DMS153 treated with DMSO at 0.1 percent for 48 hours (cell line): Measurements from ENCODE around the gene TMEM72.

ENCODE experiments used
- DNase-seq: peaks from one replicate; lab custom pipeline; 2025; ENCODE audit not compliant: unreplicated experiment; lab: John Stamatoyannopoulos, UW

The TMEM72 gene

DNA sequence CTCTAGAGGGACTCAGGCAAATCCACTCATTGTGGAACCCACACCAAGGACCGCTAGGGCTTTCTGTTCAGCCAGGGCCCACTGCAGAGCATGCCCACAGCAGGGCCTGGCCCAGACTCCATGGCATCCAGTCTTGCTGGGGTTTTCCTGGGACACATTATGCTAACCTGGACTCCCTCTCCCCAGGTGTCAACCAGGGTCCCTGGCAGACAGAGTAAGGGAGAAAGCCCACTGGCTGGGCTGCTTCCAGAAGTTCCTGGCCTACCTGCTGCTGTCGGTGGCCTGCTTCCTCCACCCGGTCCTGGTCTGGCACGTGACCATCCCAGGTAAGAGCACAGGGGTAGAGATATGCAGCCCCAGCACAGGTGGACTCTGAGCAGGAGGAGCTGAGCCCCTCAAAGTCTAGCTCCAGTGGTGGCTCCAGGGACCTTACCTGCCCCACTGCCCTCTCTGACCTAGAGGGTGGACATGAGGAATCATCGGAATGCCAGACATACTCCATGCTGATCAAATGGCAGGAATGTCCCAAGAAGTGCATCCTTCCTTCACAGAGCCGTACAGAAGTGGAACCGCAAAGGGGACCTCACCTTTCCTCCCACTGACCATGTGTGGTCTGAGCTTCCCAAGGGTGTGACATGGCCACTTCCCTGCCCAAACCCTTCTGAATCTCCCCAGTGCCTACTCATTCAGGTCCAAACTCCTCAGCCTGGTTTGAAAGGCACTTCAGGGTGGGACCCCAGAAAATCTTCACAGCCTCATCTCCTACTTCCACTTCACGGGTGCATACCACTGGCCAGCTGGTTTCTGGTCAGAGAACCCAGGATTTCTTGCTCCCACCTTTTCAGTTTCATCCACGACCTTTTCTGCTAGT lies 22.5 kb downstream of the TMEM72 start:
- DNase-seq, result no peak

DNA sequence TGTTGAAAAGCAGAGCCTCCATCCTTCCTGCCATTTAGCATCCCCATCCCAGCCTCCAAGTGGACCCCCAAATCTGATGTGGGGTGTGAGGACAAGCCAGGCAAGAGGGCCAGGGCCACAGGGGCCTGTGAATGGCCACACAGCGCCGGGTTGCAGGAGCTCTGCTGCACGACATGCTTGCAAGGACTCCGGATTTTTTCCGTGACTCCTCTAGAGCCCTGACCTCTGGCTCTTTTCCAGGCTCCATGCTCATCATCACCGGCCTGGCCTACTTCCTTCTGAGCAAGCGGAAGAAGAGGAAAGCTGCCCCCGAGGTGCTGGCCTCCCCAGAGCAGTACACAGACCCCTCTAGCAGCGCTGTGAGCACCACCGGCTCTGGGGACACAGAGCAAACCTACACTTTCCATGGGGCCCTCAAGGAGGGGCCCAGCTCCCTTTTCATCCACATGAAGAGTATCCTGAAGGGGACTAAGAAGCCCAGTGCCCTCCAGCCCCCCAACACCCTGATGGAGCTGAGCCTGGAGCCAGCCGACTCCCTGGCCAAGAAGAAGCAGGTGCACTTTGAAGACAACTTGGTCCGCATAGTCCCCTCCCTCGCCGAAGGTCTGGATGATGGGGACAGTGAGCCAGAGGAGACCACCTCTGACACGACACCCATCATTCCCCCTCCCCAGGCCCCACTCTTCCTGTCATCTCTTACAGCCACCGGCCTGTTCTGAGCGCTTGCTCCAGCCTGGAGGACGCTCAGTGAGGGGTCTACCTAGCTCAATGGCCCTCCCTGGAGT lies 23.5 kb downstream of the TMEM72 start:
- DNase-seq, result no peak

DNA sequence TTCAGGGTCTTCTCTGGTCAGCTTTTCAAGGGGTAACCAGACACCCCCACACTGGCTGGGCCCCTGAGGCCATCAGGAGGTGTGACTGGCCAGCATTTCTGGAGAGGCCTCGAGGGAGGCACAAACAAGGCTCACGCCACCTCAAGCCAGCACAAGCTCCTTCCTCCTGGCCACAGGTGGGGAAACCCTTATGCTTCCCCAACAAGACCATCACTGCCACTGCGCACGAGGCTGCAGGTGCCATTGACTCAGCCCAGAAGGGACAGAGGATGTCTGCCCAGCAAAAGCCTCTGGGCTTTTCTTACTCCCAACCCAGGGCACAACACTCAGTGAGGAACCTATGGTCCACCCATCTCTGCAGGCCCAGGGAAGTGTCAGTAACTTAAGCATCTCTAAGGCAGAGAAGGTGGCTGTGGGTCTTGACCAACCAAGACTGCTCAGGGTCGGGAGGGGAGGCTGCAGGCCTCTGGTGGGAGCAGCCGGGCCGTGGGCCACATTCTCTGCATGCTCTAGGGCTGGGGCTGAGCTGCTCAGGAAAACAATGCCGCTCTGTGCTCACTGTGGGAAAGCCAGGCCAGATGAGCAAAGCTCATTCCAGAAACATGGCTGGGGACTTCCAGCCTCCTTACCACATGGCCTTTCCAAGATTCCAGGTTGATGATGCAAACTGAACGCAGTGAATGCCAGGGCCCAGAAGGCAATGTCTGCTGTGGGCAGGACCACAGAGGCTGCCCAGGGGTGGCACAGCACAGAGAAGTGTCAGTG lies 24.2 kb downstream of the TMEM72 start:
- no peak for DNase-seq

DNA sequence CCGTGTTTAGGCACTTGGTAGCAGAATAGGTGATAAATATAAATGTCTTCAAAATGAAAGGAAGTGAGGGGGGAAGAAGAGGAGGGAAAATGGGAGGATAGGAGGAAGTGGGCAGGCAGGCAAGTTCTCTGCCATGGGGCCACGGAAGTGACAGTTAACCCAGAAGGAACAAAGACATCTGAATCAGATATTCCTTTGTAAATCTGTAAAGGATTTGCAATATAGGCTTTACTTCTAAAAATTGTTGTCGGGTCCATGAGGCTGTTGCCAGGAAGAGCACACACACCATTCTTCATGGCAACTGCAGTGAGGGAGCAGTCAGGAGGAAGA lies 24.8 kb downstream of the TMEM72 start:
- no peak for DNase-seq

DNA sequence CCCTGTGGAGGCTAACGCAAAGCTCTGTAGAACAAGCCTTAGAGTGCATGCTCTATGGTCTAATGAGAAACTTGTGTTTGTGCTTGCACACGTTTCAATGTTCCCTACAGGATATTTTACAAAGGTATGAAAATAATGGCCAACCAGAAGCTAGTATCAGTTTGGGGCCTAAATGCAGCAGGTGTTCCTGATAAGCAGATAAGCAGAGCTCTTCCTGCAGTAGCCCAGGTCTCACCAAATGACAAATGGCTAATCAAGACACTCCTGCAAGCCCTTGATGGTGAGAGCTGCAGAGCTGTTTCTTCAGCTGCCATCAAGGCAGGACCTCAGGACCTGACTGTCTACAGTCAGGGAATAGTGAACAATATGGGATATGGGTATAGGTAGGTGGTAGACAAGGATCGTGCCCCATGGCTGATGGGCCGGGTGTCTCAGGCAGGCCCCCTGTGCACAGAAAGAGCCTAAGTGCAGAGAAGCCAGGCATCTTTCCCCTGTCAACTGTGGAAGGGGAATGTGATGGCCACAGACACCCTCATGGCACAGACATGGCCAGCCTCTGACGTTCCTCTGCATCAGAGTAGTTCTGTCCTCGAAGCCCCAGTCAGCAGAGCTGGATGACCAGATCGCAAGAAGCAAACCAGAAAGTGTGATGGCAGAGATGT lies 25.3 kb downstream of the TMEM72 start:
- no peak for DNase-seq

DNA sequence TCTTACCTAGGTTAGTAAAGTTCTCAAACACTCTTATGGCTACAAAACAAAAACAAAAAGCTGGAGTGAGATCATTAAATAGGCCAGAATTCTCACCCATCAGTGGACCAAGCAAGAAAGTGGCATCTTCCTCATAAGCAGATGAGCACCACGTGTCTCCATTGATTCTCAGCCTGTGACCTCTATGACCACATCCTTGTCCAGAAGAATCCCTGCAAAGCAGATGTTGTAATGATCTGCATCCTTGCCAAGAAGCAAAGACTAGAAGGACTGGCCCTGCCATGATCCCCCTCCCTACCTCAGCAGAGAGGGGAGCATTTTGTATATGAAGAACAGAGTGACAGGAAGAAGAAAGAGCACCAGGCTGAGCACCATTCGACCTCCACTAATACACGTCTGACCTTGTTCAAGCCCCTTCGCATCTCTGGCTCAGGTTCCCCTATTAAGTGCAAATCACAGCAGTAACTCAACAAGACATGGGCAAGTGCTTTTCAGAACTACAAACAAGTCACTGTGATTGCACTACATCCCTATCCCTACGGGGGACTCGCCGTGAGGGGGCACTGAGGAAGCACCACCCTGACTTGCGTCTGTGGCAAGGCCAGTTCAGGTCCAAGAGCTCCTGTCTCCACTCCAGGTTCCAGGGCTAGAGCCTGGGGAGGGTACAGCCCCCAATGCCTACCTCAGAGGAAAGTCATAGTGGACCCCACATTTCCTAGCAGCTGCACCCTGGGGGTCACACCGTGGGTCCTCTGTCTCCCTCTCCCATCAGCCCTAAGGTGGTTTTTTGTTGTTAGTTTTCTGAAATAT lies 26.3 kb downstream of the TMEM72 start:
- DNase-seq, result no peak

DNA sequence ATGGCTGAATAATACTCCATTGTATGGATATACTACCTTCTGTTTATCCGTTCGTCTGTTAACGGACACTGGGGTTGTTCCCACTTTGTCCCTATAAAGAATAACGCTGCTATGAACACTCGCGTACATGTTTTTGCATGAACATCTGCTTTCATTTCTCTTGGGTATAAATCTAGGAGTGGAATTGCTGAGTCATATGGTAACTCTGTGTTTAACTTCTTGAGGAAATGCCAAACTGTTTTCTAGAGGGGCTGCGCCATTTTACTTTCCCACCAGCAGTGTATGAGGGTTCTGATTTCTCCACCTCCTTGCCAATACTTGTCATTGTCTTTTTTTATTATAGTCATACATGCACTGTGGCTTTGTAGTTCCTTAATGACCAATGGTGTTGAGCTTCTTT lies 27.8 kb downstream of the TMEM72 start:
- DNase-seq, result no peak

DNA sequence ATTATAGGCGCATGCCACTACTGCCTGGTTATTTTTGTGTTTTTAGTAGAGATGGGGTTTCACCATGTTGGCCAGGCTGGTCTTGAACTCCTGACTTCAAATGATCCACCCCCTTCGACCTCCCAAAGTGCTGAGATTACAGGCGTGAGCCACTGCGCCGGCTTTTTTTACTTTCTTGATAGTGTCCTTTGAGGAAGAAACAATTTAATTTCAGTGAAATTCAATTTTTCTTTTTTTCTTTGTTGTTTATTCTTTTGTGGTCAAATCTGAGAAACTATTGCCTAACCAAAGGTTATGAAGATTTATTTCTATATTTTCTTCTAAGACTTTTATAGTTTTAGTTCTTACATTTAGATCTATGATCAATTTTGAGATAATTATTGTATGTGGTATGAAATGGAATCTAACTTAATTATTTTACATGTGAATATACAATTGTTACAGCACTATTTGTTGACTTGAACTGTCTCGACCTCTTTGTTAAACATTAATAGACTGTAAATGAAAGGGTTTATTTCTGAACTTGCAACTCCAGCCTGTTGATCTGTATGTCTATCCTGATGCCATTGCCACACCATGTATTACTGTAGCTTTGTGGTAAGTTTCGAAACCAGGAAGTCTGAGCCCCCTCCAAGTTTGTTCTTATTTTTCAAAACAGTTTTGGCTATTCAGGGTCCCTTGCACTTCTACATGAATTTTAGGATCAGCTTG lies 28.7 kb downstream of the TMEM72 start:
- DNase-seq, result no peak

DNA sequence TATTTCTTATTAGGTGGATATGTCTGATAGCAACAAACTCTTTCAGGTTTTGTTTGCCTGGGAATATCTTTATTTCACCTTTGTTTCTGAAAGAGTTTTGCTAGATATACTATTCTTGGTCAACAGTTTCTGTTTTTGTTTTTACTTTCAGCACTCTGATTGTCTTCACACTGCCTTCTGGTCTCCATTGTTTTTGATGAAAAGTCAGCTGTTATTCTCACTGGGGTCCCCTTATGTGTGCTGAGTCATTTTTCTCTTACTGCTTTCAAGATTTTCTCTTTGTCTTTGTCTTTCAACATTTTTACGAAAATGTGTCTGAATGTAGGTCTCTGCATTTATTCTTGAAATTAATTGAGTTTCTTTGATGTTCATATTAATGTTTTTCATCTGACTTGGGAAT lies 33.2 kb downstream of the TMEM72 start:
- no peak for DNase-seq

DNA sequence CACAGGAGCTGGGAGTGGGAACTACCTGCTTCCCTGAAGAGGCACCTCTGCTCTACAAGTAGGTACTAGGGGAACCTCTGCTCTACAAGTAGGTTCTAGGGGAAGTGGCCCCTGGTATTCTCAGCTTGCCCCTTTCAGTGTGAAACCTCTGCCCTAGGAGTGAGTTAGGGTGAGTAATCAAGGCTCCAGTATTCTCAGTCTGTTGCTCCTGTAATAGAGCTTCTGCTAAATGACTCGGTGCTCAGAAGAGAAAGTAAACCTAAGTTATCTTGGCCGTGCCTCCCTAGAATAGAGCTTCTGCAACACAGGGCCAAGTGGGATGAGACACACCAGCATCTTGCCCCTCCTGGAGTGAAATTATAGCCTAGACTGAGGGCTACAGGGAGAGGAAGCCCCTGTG lies 35.1 kb downstream of the TMEM72 start:
- DNase-seq, result no peak

DNA sequence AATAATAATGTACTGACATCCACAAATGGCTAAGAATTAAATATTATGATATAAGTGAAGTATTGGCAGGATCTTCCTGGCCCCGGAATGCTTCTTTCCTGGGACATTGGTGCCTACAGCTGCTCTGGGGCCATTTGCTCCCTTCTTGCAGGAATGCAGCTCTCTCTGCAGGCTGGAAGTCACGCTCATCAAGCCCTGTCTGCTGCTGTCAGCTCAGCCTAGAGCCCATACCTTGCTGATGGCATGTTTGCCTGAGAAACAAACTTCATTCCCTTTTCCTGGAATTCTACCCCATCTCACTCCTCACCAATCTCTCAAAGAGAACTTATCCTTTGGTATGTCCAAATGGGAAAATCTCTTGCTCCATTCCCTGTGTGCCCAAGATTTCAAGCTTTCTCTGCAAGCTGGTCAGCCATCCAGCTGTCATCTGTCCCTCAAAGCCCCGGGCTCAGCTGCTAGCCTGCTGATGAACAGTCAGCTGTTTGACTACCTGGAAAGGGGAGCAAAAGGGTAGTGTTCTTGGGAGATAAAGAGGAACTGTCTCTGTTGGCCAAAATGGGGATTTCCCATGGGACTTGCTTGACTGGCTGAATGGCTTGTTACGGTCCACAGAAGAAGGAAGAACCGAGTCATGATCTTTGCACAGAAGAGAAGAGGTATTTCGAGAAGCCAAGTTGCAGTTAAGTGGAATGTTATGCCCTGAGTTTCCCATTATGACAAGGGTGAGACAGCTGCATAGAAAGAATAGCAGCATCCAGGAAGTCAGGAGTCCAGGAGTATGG lies 36.4 kb downstream of the TMEM72 start:
- no peak for DNase-seq

DNA sequence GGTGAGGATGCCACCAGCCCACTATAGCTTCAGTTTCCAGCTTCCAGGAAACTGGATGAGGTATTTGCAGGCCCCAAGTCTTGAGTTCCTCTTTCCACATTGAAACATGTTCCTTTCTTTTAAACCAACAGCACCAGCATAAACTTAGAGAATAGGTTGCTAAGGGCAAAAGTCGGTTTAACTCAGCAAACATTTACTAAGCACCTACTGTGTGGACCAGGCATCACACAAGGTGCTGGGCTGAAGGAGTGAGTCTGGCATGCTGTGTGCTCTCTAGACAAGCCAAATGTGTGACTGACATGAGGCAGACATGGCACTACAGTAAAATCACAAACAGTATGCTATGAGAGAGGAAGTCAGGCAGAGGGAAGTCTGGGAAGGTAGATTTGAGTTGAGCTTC lies 37.5 kb downstream of the TMEM72 start:
- no peak for DNase-seq

DNA sequence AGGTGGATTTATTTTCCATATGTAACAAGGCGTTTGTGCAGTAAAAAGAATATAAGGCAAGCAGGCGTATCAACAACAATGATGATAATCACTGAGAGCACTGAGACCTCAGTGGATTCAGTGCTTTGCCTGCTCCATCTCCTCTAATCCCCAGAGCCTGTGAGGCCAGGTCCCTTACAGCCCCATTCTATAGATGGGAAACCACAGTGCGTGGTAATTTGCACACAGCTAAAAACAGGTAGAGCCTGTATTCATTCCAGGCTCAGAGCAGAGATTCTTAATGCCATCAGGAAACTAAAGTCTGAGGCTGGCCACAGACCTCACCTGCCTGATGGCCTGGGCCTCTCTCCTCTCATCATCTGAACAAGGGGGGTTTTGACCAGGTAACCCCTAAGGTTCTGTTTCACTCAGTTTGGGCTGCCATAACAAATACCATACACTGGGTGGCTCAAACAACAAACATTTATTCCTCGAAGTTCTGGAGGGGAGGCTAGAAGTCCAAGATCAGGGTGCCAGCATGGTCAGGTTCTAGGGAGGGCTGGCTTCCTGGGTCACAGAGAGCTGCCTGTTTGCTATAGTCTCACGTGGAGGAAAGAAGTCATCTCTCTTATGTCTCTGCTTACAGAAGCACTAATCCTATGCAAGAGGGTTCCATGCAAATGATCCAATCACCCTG lies 38.1 kb downstream of the TMEM72 start:
- DNase-seq, result no peak

DNA sequence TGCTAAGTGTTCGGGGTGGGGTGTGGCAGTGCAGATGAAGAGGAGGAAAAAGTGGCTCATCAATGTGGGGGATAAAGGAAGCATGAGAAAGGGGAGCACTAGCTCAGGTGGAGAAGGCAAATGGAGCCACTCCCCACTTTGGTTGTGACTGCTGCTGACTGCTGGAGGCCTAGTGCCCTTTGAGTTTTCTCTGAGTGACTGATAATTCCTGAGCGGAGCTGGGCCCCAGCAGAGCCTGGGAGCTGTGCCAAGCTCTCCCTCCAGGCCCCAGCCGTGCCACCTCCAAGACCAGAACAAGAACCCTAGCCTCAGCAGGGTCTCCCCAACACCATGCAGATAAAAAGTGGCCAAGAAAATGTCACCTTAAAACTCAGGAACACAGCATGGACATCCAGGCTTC lies 38.8 kb downstream of the TMEM72 start:
- no peak for DNase-seq

DNA sequence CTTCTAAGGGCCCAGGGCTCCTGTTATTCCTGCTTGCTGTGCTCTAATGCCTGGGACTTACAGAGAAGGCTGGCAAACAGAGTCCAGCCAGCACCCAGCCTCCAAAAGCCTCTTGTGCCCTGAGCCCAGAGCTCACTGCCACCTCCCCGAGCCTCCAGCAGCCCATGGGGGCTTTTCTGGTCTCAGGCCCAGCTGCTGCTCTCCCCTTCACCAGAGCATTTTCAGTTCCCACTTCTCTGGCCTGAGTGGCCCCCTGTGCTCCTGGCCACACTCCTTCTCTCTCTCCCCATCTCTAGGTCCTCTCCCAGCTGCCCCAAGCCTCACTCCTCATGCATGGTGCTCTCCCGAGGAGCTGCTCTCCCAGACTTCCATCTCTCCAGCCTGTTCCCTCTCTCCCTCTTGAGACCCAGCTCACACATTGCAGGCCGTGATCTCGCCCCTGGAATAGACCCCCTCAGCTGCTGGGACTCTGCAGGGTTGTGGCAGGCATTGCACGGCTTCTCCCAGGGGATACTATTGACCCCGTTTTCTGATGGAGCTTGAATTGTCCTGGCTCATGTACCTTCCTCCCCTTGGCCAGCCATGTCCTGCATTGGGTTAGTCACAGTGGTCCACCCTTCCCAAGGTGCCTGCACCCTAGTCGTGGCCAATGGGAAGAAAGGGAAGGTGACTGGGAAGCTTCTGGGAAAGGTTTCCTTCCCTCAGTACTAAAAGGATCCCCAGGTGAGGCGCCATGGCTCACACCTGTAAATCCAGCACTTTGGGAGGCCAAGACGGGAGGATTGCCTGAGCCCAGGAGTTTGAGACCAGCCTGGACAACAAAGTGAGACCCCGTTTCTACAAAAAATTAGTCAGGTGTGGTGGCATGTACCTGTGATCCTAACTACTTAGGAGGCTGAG lies 39.4 kb downstream of the TMEM72 start:
- DNase-seq, result no peak

DNA sequence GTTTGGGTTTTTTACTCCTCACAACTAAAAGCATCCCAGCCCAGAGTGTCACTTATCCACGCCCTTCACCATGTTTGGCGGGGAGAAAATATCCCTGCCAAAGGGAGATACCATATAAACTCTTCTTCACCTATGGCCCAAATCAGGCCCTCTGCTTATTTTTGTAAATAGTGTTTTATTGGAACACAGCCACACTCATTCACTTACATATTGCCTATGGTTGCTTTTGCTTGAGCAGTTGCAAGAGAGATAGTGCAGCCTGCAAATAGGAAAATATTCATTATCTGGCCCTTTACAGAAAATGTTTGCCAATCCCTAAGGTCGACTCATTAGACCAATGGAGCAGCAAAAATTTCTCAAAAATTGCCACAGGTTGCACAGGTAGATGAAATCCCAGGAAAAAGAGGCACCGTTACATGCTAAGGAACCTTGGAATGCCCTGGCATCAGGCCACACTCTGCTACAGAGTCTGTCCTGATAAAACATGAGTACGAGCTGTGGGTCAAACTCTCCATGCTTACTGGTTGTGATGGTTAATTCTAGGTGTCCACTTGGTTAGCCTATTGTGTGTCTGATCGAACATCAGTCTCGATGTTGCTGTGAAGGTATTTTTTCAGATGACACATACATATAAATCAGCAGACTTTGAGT lies 40.6 kb downstream of the TMEM72 start:
- no peak for DNase-seq

DNA sequence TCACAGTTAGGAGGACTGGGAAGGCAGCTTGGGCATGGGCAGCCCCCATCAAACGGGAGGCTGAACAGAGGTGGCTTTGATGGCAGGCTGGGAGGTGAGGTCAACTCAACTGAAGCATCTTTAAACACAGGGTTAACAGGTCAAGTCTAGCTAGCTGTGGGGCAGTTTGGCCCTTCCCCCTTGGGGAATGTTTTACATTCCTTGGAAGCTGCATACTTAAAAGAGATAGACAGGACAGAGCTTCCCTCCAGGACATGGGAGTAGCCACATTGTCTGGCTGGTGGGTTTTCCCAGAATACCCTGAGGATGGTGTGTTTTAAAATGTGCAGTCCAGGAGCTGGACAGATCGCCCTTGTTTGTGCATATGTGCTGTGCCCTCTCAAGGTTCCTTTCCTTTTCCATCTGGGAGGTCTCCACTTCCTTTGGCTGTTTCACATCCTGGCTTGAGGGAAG lies 41.7 kb downstream of the TMEM72 start:
- DNase-seq, result no peak
